ENCODE results near the gene XPNPEP2. TPM values are rescaled to one million over a fixed set of nuclear protein-coding genes. Genes with fewer than 3 reads are reported as not detected.

The XPNPEP2 gene
- total RNA-seq, 4 donors from 2014 or later, result 3.4 to 25.0 (median 8.4) TPM

GRCh38 chrX:129696463-129697155 lies 42.2 kb upstream of the XPNPEP2 start:
- no peak for TF ChIP-seq CTCF (IDR thresholded peaks at IDR 0.05; ENCODE audit: low read depth)

GRCh38 chrX:129697204-129697829 lies 41.5 kb upstream of the XPNPEP2 start:
- TF ChIP-seq CTCF (IDR thresholded peaks at IDR 0.05; ENCODE audit: low read depth), result no peak

GRCh38 chrX:129698150-129698549 lies 40.6 kb upstream of the XPNPEP2 start:
- no peak for TF ChIP-seq CTCF (IDR thresholded peaks at IDR 0.05; ENCODE audit: low read depth)

- no peak for TF ChIP-seq CTCF (IDR thresholded peaks at IDR 0.05; ENCODE audit: low read depth)
Observed at GRCh38 chrX:129700536-129700935, 38.2 kb upstream of the XPNPEP2 start.

- no peak for TF ChIP-seq CTCF (IDR thresholded peaks at IDR 0.05; ENCODE audit: low read depth)
Observed at GRCh38 chrX:129701624-129702069, 37.1 kb upstream of the XPNPEP2 start.

GRCh38 chrX:129704491-129704890 lies 34.3 kb upstream of the XPNPEP2 start:
- TF ChIP-seq CTCF (IDR thresholded peaks at IDR 0.05; ENCODE audit: low read depth), result no peak

GRCh38 chrX:129705377-129705925 lies 33.3 kb upstream of the XPNPEP2 start:
- no peak for TF ChIP-seq CTCF (IDR thresholded peaks at IDR 0.05; ENCODE audit: low read depth)
